8988T (cell line): ENCODE results near the gene DBR1.

Source experiments
- DNase-seq: peaks from one replicate; pipeline ENCODE4 v3.0.0; 2011

DBR1 gene

DNA sequence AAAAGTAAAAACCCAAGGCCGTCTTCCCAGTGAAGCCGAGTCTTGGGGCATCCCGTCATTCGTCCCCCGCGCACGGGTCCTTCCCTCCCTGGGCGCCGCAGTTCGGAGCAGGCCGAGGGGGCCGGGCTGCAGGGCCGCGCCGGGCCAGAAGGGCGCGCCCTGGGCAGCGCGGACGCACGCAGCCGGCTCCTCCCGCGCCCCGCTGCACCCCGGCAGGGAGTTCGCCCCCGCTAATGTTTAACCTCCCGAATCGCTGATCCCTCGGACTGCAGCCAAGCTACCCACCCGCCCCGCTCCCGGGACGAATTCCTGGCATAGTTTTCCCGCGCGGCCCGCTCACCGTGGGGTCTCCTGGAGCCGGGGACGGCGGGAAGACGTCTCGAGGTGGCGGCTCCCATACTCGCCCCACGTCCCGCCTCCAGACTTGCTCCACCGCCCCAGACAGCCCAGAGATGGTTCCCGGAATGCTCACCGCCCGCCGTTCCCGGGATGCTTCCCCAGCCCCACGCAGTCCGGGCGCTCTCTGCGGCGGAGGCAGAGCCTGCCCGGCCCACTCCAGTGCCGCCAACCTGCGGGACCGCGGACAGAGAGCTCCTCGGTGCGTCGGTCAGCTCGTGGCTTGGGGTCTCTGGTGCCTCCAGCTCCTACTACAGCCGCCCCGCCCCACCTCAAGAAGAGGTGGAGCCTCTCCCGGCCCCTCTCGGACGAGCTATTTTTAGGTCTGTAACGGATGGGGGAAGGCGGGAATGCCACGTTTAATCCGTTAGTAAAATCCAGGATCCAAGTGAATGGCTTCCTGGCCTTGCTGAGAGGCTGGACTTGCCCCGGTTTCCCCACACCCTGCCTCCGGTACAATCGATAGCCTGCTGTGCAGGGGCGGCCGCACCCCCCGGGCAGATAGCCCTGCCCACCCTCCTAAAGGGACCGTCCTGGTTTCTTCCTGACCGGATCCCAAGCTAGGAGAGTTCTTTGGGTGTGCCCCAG lies 59.4 kb downstream of the DBR1 start, which contains the start of gene DZIP1L:
Gene DZIP1L (minus strand): TSS at position 621 of the 984 bp plus-strand sequence. CDS start 11,637 bp downstream, outside the sequence.
- DNase-seq: peak; percentile 56

DNA sequence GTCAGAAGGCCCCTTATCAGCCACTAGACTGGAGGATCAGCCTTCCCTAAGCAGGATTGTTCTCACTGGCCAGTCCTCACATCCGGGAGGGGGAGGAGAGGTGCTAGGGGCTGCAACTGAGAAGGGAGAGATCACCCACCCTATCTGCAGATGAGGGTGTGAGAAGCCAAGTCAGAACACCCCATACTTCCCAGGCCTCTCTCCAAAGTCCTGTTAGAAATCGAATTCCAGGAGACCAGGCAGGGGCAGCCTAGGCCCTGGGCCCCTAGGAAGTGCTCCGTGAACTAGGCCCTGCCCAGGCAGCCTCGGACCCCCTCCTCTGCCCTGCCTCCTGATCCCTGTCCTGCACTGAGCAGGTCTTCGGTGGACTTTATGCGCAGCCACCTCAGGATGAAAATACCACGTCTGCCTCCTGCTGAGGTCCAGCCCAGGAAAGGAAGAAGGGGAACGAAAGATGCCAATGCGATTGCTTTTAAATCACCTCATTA lies 60.2 kb downstream of the DBR1 start:
- DNase-seq: no peak

DNA sequence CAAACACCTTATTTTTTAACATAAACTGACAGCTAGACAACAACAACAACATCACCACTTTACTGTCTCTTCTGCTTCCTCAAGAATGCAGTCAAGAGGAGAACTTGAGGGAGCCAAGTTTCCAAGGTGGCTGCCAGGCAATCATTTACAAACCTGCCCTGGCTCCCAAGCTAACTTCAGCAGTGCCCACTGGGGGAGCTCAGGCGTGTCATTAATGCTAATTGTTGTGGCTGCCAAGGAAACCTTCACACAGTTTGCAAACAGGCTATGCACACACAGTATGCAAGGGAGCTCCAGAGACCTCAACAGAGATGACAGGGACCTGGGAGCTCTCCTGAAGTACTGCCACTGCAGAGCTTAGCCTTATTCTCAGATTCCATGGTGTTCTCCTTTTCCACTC lies 61.4 kb downstream of the DBR1 start:
- DNase-seq: no peak

DNA sequence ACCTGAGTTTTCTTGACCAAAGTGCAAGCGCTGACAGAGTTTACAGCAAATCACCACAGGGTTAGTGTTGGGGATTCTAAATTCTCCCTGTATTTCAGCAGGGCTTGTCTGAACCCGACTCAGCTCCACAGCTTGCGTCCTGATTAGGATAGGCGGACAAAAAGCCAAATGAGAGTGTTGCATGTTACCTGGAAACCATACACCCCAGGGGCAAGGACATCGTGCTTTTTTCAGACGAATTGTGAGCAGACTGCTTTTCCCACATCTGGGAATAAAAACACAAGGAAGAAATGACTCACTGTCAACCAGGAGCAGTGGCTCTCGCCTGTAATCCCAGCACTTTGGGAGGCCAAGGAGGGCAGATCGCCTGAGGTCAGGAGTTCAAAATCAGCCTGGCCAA lies 62.4 kb downstream of the DBR1 start:
- no peak for DNase-seq
